GM12873 (cell line): ENCODE results near the gene ACER2.

Experiments used
- TF ChIP-seq, protein P1 (sequence below): IDR thresholded peaks from 2 replicates; pipeline ENCODE4 v1.5.1; 2012; ENCODE audit warnings: low read depth, mild to moderate bottlenecking, moderate library complexity, low read length, control low read depth; ENCODE audit not compliant: insufficient read depth; ENCODE audit errors: missing control alignments

ACER2 gene

DNA sequence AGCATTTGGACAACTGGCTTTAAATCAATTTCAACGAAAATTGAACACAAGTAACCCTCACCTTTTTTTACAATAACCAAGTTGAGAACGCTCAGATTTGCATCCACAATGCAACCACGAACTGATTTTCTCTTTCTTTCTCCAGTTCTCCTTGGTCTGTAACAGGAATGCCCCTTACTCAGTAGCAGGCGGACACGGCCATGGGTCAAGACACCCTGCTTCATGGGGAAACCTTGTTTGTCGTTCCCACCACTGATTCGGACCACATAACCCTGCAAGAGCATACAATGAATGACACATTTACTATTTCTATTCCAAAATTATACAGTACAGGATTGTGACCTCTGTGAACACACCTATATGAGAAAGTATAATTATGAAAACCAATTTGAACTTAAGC is 30.2 kb upstream of the ACER2 start:
- TF ChIP-seq, protein P1, sequence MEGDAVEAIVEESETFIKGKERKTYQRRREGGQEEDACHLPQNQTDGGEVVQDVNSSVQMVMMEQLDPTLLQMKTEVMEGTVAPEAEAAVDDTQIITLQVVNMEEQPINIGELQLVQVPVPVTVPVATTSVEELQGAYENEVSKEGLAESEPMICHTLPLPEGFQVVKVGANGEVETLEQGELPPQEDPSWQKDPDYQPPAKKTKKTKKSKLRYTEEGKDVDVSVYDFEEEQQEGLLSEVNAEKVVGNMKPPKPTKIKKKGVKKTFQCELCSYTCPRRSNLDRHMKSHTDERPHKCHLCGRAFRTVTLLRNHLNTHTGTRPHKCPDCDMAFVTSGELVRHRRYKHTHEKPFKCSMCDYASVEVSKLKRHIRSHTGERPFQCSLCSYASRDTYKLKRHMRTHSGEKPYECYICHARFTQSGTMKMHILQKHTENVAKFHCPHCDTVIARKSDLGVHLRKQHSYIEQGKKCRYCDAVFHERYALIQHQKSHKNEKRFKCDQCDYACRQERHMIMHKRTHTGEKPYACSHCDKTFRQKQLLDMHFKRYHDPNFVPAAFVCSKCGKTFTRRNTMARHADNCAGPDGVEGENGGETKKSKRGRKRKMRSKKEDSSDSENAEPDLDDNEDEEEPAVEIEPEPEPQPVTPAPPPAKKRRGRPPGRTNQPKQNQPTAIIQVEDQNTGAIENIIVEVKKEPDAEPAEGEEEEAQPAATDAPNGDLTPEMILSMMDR: no peak

- TF ChIP-seq, protein P1: no peak
Measured at GRCh38 chr9:19379283-19379682, 29.5 kb upstream of the ACER2 start.

DNA sequence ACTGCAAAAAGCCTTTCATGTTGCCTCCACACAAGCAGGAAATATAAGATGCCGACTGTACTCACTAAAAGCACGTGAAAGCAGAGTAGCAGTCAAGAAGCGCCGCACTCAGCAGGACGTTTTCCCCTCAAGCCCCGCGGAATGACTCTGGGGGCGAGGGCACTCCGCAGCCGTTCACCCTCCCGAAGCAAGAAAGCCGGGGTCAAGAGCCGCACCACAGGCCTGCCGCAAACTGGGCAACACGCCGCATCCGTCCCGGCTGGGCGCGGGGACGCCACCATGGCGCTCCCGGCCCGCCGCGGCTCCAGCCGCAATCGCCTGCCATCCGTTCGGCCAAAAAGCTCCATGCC is 29.1 kb upstream of the ACER2 start:
- TF ChIP-seq, protein P1: no peak

DNA sequence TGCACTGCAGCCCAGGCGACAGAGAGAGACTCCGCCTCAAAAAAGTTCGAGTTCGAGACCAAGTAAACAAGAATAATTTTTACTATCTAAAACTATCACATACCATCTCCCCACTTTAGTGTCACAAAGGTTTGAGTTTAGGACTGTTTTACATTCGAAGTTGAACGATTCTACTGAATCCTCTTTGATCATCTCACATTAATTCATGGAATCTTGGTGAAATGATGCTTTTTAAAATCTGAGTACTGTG is 28.1 kb upstream of the ACER2 start:
- TF ChIP-seq, protein P1: no peak

GRCh38 chr9:19381656-19382055 is 27.2 kb upstream of the ACER2 start:
- TF ChIP-seq, protein P1: no peak

GRCh38 chr9:19385786-19386501 is 22.9 kb upstream of the ACER2 start:
- TF ChIP-seq, protein P1: no peak

- TF ChIP-seq, protein P1: no peak
Measured at GRCh38 chr9:19386502-19387044, 22.2 kb upstream of the ACER2 start.

- TF ChIP-seq, protein P1: no peak
Measured at GRCh38 chr9:19387317-19387716, 21.5 kb upstream of the ACER2 start.
